Stimulated activated CD8-positive, alpha-beta memory T cell treated with anti-CD3 and anti-CD28 coated beads, Interleukin-15, amount 100 ng/mL, for 4 hours (primary cell): ENCODE data around the gene MRAS.
"Not testable (repeated sequence)": the region's sequence is repeated elsewhere in the genome, so short reads cannot be mapped to it uniquely, and the experiment has no call there.

Source experiments
- DNase-seq, 2 donors: peaks; one replicate each; pipeline ENCODE4 v3.0.0-alpha.2; 2020; ENCODE audit warnings: low read depth in 2 of 2

The MRAS gene

GRCh38 chr3:138418601-138419206 lies 70.3 kb downstream of the MRAS start:
- DNase-seq, result no peak

- DNase-seq, result no peak
These were observed 74.9 kb downstream of the MRAS start for GRCh38 chr3:138423316-138423715.

- no peak for DNase-seq
These were observed 75.9 kb downstream of the MRAS start for GRCh38 chr3:138424323-138424722.

- DNase-seq, result no peak
These were observed 77.8 kb downstream of the MRAS start for GRCh38 chr3:138426211-138426610.

GRCh38 chr3:138426754-138427153 lies 78.4 kb downstream of the MRAS start:
- not testable (repeated sequence) for DNase-seq

- DNase-seq, result no peak
These were observed 81.3 kb downstream of the MRAS start for GRCh38 chr3:138429665-138430064.

GRCh38 chr3:138432576-138433240 lies 84.3 kb downstream of the MRAS start:
- no peak for DNase-seq

GRCh38 chr3:138433892-138434275 lies 85.5 kb downstream of the MRAS start:
- DNase-seq, result no peak

- DNase-seq, result no peak
These were observed 86.0 kb downstream of the MRAS start, which contains the start of gene ESYT3 for GRCh38 chr3:138434276-138434874. Gene ESYT3 (plus strand): TSS chr3:138434616. CDS start chr3:138434799, 183 bp downstream.

GRCh38 chr3:138434875-138435772 lies 86.7 kb downstream of the MRAS start:
- DNase-seq, result no peak

- DNase-seq, result no peak
These were observed 87.5 kb downstream of the MRAS start for GRCh38 chr3:138435840-138436239.

GRCh38 chr3:138437281-138437680 lies 88.9 kb downstream of the MRAS start:
- no peak for DNase-seq

GRCh38 chr3:138438896-138439295 lies 90.5 kb downstream of the MRAS start:
- no peak for DNase-seq

GRCh38 chr3:138439646-138440045 lies 91.3 kb downstream of the MRAS start:
- DNase-seq, result no peak

GRCh38 chr3:138440121-138440521 lies 91.7 kb downstream of the MRAS start:
- no peak for DNase-seq

- no peak for DNase-seq
These were observed 92.2 kb downstream of the MRAS start for GRCh38 chr3:138440596-138440995.

GRCh38 chr3:138441256-138441655 lies 92.9 kb downstream of the MRAS start:
- no peak for DNase-seq

- no peak for DNase-seq
These were observed 93.4 kb downstream of the MRAS start for GRCh38 chr3:138441742-138442141.

- DNase-seq, result no peak
These were observed 94.1 kb downstream of the MRAS start for GRCh38 chr3:138442433-138442832.

- DNase-seq, result no peak
These were observed 94.7 kb downstream of the MRAS start for GRCh38 chr3:138443091-138443490.

- no peak for DNase-seq
These were observed 95.4 kb downstream of the MRAS start for GRCh38 chr3:138443521-138444503.
